HCT116 (cell line): ENCODE results near the gene MROH8. TPM values are rescaled to one million over a fixed set of nuclear protein-coding genes. Genes with fewer than 3 reads are reported as not detected.

Experiments used
- ATAC-seq: fragments of 200-7000 bp; cut with Tn5 transposase; 2 replicates; pipeline ENCODE4 v1.9.1; 2020; ENCODE audit warnings: mild to moderate bottlenecking, moderate library complexity
- BruUV-seq: library from RNA; stranded (reverse); fragments of 400-500 nt; replicated peaks from 2 replicates; lab custom pipeline; 2021; lab: Mats Ljungman, UMichigan
- CTCF ChIA-PET: fragments of 300-600 bp; sonication (Branson Sonifier 250); formaldehyde crosslinking; loops from one replicate; lab custom pipeline; 2021; ENCODE audit warnings: antibody characterized with exemption; lab: Charles Lee
- POLR2A ChIA-PET: fragments of 300-600, 350-600 bp; sonication (Branson Sonifier 250); formaldehyde crosslinking; loops from one replicate; lab custom pipeline; 2021; ENCODE audit warnings: antibody characterized with exemption; lab: Charles Lee
- RAD21 ChIA-PET, 2 experiments: fragments of 300-600 bp; sonication (Branson Sonifier 250); formaldehyde crosslinking; loops; one replicate each; lab custom pipeline; 2023; ENCODE audit warnings: low total read pairs in 2 of 2; ENCODE audit not compliant: uncharacterized antibody in 2 of 2, unreplicated experiment in 2 of 2, low non-redundant PET in 1 of 2; lab: Charles Lee
- DNase-seq: peaks from one replicate; pipeline ENCODE4 v3.0.0-alpha.2; 2010; ENCODE audit warnings: low read depth, low spot score
- H2AFZ ChIP-seq: fragments of 200-600 bp; shearing (Covaris generic), sonication (generic); 2 replicates; pipeline ENCODE4 v1.6.1; 2017; ENCODE audit warnings: low read depth, mixed run types, mixed read lengths, antibody characterized with exemption, low read length; ENCODE audit not compliant: poor library complexity, severe bottlenecking
- H3K27ac ChIP-seq: 2 replicates; pipeline ENCODE4 v1.5.1; 2012; ENCODE audit warnings: low read depth, low read length
- H3K27me3 ChIP-seq: fragments of 200-600 bp; sonication (generic); 2 replicates; pipeline ENCODE4 v1.6.1; 2016; ENCODE audit warnings: mixed run types, low read length, mixed read lengths; ENCODE audit not compliant: insufficient read depth
- H3K36me3 ChIP-seq, 2 experiments: fragments of 200-500 bp in 1 of 2; fragments of 200-600 bp in 1 of 2; sonication (Bioruptor generic) in 1 of 2; sonication (generic) in 1 of 2; 2 replicates each; pipeline versions ENCODE4 v1.5.1 to v1.6.1; 2014 to 2016; ENCODE audit warnings: low read length in 2 of 2, inconsistent platforms in 1 of 2, mixed read lengths in 1 of 2, mixed run types in 1 of 2; ENCODE audit not compliant: insufficient read depth in 2 of 2, control insufficient read depth in 1 of 2
- H3K4me1 ChIP-seq, 2 experiments: fragments of 200-600 bp in 1 of 2; sonication (generic) in 1 of 2; 2 replicates each; pipeline versions ENCODE4 v1.5.1 to v1.6.1; 2012 to 2017; ENCODE audit warnings: low read length in 2 of 2, inconsistent platforms in 1 of 2, mild to moderate bottlenecking in 1 of 2, mixed read lengths in 1 of 2, mixed run types in 1 of 2, moderate library complexity in 1 of 2; ENCODE audit not compliant: insufficient read depth in 2 of 2, control insufficient read depth in 1 of 2
- H3K4me2 ChIP-seq: fragments of 200-600 bp; sonication (generic); 2 replicates; pipeline ENCODE4 v1.6.1; 2017; ENCODE audit warnings: mixed run types, low read length, mixed read lengths
- H3K4me3 ChIP-seq, 2 experiments: fragments of 200-600 bp in 1 of 2; sonication (generic) in 1 of 2; replicated peaks in 1 of 2; 2 replicates each; pipeline ENCODE4 v1.5.1; 2011 to 2016; ENCODE audit warnings: low read length in 2 of 2, control low read depth in 1 of 2, low read depth in 1 of 2, mild to moderate bottlenecking in 1 of 2, mixed read lengths in 1 of 2, mixed run types in 1 of 2
- H3K79me2 ChIP-seq: fragments of 200-600 bp; sonication (generic); 2 replicates; pipeline ENCODE4 v1.6.1; 2017; ENCODE audit warnings: mild to moderate bottlenecking, mixed run types, low read length, moderate library complexity, mixed read lengths; ENCODE audit not compliant: insufficient read depth
- H3K9ac ChIP-seq: fragments of 200-600 bp; sonication (generic); 2 replicates; pipeline ENCODE4 v1.6.1; 2016; ENCODE audit warnings: low read length, mixed read lengths
- H3K9me2 ChIP-seq: fragments of 200-600 bp; sonication (generic), shearing (Covaris generic); 2 replicates; pipeline ENCODE4 v1.6.1; 2017; ENCODE audit warnings: mixed run types, mild to moderate bottlenecking, moderate library complexity; ENCODE audit not compliant: insufficient read depth
- H3K9me3 ChIP-seq, 2 experiments: fragments of 200-500 bp in 1 of 2; fragments of 200-600 bp in 1 of 2; sonication (Bioruptor generic) in 1 of 2; sonication (generic) in 1 of 2; 2 replicates each; pipeline ENCODE4 v1.6.1; 2014 to 2017; ENCODE audit warnings: low read length in 2 of 2, mixed read lengths in 2 of 2, inconsistent platforms in 1 of 2, low read depth in 1 of 2, mild to moderate bottlenecking in 1 of 2, mixed run types in 1 of 2, moderate library complexity in 1 of 2; ENCODE audit not compliant: control insufficient read depth in 1 of 2, insufficient read depth in 1 of 2
- H4K20me1 ChIP-seq: fragments of 200-600 bp; sonication (generic), shearing (Covaris generic); 2 replicates; pipeline ENCODE4 v1.6.1; 2017; ENCODE audit warnings: mixed run types, mild to moderate bottlenecking, moderate library complexity; ENCODE audit not compliant: insufficient read depth
- EZH2phosphoT487 ChIP-seq: fragments of 200-600 bp; IDR thresholded peaks from 2 replicates; pipeline ENCODE4 v1.6.1; 2018; ENCODE audit warnings: antibody characterized with exemption, borderline replicate concordance
- FOSL1 ChIP-seq: IDR thresholded peaks from 2 replicates; pipeline ENCODE4 v1.6.1; 2012; ENCODE audit warnings: low read depth
- POLR2A ChIP-seq: IDR thresholded peaks from 2 replicates; pipeline ENCODE4 v1.7.0; 2011; ENCODE audit warnings: borderline replicate concordance; ENCODE audit not compliant: insufficient read depth, insufficient read length; ENCODE audit errors: extremely low read depth
- SIN3A ChIP-seq: IDR thresholded peaks from 2 replicates; pipeline ENCODE4 v1.6.1; 2012; ENCODE audit warnings: low read depth
- SP1 ChIP-seq: IDR thresholded peaks from 2 replicates; pipeline ENCODE4 v1.6.1; 2012; ENCODE audit warnings: low read depth
- SRF ChIP-seq: IDR thresholded peaks from 2 replicates; pipeline ENCODE4 v1.6.1; 2012; ENCODE audit warnings: low read depth
- TCF7L2 ChIP-seq: IDR thresholded peaks from 2 replicates; pipeline ENCODE4 v1.7.0; 2011; ENCODE audit warnings: borderline replicate concordance, inconsistent platforms; ENCODE audit not compliant: insufficient read depth, insufficient read length; ENCODE audit errors: extremely low read depth
- YY1 ChIP-seq: IDR thresholded peaks from 2 replicates; pipeline ENCODE4 v1.6.1; 2011; ENCODE audit warnings: low read length, low read depth, moderate library complexity, mild to moderate bottlenecking; ENCODE audit not compliant: insufficient replicate concordance; ENCODE audit errors: extremely low read depth
- ZFX ChIP-seq: fragments of 450-650 bp; IDR thresholded peaks from 2 replicates; pipeline ENCODE4 v1.6.1; 2017
- intact Hi-C: fragments of 100-400 bp; cut with micrococcal nuclease; formaldehyde crosslinking; loops from 2 replicates; pipeline ENCODE4 v1.10.0; 2022
- total RNA-seq: library from RNA; stranded (reverse); gene quantifications from one replicate; pipeline ENCODE4 v1.2.1, GENCODE V29; 2021; ENCODE audit not compliant: unreplicated experiment
- TF ChIP-seq, protein P1 (sequence below), 3 experiments: fragments of 200-600 bp in 1 of 3; sonication (generic) in 1 of 3; IDR thresholded peaks in 2 of 3; conservative IDR thresholded peaks in 1 of 3; 2 replicates each; pipeline ENCODE4 v1.5.1; 2012 to 2017; ENCODE audit warnings: low read depth in 2 of 3, low read length in 2 of 3, antibody characterized with exemption in 1 of 3, borderline replicate concordance in 1 of 3, control low read depth in 1 of 3, mild to moderate bottlenecking in 1 of 3, mixed read lengths in 1 of 3, mixed run types in 1 of 3, moderate library complexity in 1 of 3; ENCODE audit not compliant: insufficient read depth in 1 of 3
- TF ChIP-seq, protein P2 (sequence below): IDR thresholded peaks from 2 replicates; pipeline ENCODE4 v1.6.1; 2012; ENCODE audit warnings: low read depth
- TF ChIP-seq, protein P3 (sequence below): IDR thresholded peaks from 2 replicates; pipeline ENCODE4 v1.6.1; 2012

MROH8 gene
- total RNA-seq, 1 experiment from 2014 or later, result 0.79 TPM

DNA sequence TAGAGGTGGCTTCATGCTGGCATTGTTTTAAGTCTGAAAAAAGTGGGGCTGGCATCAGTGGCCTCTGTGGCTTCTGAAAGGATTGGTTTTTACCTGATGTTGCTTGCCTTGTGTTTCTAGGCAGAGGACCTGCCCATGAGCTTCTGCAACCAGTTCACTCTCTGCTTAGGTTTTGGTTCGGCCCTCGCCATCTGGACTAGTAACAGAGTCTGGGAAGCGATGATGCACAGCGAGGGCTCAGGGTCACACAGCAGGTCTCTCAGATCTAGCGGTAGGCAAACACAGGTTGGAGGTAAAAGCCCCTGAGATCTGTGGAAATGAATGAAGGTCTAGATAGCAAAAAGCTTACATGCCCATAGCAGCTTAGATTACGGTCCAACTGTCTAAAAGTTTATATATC lies 76.8 kb downstream of the MROH8 start:
- ATAC-seq, result no peak
- no peak overlapping the region for H3K4me2 ChIP-seq
- H3K27ac ChIP-seq, result no peak overlapping the region
- no peak overlapping the region for H3K4me3 ChIP-seq
- H3K27me3 ChIP-seq, result no peaks in the 10 kb centered on the region
- no TSS peak for BruUV-seq
- peaks cover 1 to 8% of the 10 kb centered on the region in 2 experiments; a peak in 3 of 4 replicates for H3K4me1 ChIP-seq
- ChIA-PET RAD21 (no interaction called here), CTCF (no interaction called here), POLR2A (no interaction called here)
- no peak overlapping the region for H3K9ac ChIP-seq
- H4K20me1 ChIP-seq, result no peaks in the 10 kb centered on the region
- no peaks in the 10 kb centered on the region for H3K9me2 ChIP-seq
- no peaks in the 10 kb centered on the region for H3K9me3 ChIP-seq
- no peaks in the 10 kb centered on the region for H3K79me2 ChIP-seq
- TF ChIP-seq, protein P1, sequence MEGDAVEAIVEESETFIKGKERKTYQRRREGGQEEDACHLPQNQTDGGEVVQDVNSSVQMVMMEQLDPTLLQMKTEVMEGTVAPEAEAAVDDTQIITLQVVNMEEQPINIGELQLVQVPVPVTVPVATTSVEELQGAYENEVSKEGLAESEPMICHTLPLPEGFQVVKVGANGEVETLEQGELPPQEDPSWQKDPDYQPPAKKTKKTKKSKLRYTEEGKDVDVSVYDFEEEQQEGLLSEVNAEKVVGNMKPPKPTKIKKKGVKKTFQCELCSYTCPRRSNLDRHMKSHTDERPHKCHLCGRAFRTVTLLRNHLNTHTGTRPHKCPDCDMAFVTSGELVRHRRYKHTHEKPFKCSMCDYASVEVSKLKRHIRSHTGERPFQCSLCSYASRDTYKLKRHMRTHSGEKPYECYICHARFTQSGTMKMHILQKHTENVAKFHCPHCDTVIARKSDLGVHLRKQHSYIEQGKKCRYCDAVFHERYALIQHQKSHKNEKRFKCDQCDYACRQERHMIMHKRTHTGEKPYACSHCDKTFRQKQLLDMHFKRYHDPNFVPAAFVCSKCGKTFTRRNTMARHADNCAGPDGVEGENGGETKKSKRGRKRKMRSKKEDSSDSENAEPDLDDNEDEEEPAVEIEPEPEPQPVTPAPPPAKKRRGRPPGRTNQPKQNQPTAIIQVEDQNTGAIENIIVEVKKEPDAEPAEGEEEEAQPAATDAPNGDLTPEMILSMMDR (IDR thresholded peaks at IDR 0.05 in 2 of 3, conservative IDR thresholded peaks at IDR 0.05 in 1 of 3; ENCODE audit: borderline replicate concordance in 1 of 3, insufficient read depth in 1 of 3, low read depth in 2 of 3, low read length in 2 of 3), result no peak
- TF ChIP-seq SIN3A, result no peak
- no peak for TF ChIP-seq POLR2A
- TF ChIP-seq ZFX, result no peak
- no peak for TF ChIP-seq YY1
- TF ChIP-seq, protein P2, sequence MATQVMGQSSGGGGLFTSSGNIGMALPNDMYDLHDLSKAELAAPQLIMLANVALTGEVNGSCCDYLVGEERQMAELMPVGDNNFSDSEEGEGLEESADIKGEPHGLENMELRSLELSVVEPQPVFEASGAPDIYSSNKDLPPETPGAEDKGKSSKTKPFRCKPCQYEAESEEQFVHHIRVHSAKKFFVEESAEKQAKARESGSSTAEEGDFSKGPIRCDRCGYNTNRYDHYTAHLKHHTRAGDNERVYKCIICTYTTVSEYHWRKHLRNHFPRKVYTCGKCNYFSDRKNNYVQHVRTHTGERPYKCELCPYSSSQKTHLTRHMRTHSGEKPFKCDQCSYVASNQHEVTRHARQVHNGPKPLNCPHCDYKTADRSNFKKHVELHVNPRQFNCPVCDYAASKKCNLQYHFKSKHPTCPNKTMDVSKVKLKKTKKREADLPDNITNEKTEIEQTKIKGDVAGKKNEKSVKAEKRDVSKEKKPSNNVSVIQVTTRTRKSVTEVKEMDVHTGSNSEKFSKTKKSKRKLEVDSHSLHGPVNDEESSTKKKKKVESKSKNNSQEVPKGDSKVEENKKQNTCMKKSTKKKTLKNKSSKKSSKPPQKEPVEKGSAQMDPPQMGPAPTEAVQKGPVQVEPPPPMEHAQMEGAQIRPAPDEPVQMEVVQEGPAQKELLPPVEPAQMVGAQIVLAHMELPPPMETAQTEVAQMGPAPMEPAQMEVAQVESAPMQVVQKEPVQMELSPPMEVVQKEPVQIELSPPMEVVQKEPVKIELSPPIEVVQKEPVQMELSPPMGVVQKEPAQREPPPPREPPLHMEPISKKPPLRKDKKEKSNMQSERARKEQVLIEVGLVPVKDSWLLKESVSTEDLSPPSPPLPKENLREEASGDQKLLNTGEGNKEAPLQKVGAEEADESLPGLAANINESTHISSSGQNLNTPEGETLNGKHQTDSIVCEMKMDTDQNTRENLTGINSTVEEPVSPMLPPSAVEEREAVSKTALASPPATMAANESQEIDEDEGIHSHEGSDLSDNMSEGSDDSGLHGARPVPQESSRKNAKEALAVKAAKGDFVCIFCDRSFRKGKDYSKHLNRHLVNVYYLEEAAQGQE, result no peak
- TF ChIP-seq SP1, result no peak
- TF ChIP-seq EZH2phosphoT487, result no peak
- no peak for TF ChIP-seq FOSL1
- TF ChIP-seq SRF, result no peak
- TF ChIP-seq, protein P3, sequence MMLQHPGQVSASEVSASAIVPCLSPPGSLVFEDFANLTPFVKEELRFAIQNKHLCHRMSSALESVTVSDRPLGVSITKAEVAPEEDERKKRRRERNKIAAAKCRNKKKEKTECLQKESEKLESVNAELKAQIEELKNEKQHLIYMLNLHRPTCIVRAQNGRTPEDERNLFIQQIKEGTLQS, result no peak
- TF ChIP-seq TCF7L2, result no peak
- no peaks in the 10 kb centered on the region for H3K36me3 ChIP-seq
- no peak for DNase-seq
- H2AFZ ChIP-seq, result no peak overlapping the region
- intact Hi-C loops, result no loop called here
